Measurements from ENCODE around the gene KSR1.
A peak's percentile ranks its signal among the peaks of the same experiment; 100 is the strongest.

The KSR1 gene

DNA sequence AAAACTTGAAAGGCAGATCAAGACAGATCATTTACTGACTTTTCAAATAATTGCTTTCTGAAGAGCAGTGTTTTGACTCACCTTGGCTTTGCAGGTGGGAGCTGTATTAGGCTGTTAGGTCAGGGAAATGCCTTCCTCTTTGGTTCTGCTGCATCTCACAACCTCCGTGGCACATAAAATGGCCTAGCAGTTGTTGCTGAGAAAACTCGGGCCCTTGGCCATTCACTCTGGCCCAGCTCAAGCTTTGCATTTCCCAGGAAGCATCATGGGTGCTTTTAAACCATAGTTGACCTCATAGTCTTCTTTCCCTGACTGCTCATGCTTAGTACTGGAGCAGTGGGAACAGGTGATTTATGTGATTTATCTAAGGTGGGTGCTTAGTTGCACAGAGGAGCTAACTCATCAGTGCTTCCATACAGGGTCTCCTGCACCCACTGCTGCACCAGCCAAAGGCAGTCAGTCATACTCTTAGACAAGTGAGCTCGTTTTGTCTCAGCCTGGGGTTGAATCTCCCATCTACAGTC lies 83.6 kb downstream of the KSR1 start:
- DNase-seq: no peak

- DNase-seq: no peak
Observed at GRCh38 chr17:27540318-27541101, 84.3 kb downstream of the KSR1 start.

DNA sequence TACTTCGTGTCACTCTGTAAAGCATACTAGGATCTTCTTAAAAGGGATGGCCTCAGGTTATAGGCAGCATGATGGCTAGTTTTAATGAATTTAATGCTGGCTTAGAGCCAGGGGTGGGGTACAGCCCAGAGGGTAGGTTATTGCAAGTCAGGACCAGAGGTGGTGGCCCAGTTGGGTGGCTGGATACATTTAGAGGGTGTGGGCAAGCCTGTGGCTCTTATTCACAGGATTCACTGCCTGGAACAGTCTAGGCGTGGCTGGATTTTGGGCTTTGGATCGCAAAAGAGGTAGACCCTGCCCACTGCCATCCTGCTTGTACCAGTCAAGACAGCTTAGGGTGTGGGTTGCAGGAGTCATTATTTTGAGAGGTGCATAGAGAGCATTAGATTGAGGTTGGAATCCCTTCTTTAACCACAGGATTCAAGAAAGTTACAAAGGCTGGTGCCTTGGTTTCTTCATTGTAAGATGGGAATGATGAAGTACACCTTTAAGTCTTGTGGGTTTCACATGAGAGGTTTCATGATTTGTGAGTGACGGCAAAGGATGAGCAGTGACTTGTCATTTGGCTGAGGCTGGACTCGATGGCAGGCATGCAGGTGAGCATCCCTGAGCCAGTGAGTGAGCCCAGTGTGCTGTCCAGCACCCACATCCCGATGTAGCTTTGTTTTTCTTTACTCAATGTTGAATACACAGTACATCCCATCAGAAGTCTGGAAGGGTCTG lies 85.2 kb downstream of the KSR1 start:
- no peak for DNase-seq

DNA sequence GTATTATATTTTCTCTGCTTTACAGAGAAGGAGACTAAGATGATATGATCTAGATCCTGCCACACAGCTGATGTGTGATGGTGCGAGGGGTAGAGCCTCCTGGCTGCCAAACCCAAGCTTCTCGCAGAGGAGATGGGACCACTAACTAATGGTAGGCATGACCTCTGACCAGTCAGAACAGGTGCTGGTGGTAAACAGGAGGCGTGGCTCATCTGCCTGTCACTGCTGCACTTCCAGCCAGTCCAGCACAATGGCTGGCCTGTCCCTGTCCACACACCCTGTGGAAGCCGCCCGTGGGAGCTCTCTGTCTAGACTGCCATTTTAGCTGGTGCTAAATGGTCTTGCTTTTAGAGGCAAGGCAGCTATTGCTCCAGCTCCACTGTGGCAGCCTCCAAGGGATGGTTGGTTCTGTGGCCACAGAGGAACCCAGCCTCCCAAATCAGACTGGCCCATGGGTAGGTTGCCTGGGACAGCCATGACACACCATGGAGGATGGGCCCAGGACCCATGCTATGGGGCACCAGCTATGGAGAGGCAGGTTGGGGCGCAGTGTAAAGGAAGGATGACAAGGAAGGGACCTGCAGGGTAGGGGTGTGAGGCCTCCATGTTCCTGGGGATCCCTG lies 86.7 kb downstream of the KSR1 start:
- DNase-seq: no peak

- no peak for DNase-seq
Observed at GRCh38 chr17:27543464-27543856, 87.2 kb downstream of the KSR1 start.

GRCh38 chr17:27543958-27544349 lies 87.7 kb downstream of the KSR1 start:
- no peak for DNase-seq

DNA sequence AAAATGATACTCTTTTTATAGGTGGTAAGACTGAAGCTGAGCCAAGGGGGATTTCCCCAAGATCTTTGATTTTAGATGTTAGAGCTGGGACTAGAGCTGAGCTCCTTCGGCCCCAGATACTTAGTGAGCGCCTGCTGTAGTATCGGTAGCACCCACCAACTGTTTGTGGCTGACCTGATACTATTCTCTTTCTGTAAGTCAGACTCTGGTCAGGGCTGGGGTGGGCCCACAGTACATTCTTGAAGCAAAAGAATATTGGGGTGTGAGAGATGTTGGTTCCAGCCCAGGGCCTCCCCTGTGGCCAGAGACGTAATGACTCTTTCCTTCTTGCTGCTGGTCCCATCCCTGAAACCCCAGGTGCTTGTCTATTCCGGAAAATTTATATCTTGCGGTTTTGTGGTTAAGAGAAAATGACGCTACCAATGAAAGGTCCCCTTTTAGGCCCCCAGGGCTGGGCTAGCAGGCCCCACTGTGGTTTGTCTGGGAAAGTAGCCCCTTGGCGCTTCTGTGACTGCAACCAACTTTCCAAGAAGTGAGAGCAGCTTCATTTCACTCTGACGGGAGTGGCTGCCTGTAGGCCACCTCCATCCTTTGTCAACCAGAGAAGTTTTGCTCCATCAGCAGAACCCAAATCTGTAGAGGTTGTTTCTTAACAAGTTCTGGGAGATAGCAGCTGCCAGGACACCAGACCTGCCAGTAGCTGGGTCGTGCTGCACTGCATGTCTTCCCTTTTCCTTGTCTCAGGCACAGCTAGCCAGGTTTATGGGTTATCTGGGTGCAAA lies 88.3 kb downstream of the KSR1 start:
- DNase-seq: peak; percentile 86

DNA sequence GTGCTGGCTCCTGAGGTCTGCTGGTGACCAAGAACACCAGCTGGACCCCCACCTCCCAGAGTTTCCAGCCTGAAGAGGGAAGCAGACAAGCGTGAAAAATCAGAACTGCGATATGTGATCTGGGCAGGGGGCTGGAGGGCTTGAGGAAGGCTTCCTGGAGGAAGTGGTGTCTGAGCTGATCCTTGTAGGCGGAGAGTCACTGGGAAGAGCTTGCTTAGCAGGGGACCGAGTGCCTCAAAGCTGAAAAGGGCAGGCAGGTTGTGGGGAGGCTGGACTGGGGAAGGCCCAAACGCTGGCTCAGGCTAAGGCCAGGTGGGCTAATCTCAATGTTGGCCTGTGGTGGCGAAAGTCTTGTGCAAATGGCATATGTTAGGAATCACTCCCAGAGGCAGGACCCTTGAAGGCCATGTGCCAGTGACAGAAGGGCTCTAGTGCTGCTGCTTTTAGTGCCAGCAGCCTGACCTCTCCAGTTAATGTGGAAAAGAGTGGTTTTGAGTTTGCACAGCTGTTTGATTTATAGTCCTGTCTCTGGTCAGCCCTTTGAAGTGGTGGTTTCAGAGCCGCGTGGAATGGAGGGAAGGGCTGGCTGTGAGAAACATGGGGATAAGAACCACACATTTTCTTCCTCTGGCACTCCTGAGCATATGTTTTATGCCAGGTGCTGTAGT lies 89.4 kb downstream of the KSR1 start:
- DNase-seq: no peak

GRCh38 chr17:27546624-27547300 lies 90.5 kb downstream of the KSR1 start:
- DNase-seq: no peak

DNA sequence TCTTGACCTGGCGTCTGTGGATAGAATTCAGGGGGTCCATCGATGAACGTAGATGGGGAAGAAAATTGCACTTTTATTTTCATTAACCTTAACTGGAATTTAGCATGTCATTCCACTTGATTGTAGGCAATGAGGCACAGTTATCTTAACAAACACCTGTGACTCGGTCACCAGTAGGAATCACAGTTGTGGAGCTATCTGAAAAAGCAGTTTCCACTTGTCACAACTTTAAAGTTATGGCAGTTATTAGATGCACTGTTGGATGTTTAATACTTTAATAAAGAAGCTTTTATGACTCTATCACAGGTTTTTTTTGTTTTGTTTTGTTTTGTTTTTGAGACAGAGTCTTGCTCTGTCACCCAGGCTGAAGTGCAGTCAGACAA lies 91.0 kb downstream of the KSR1 start:
- DNase-seq: no peak

GRCh38 chr17:27548369-27548768 lies 92.1 kb downstream of the KSR1 start:
- DNase-seq: no peak

GRCh38 chr17:27549251-27549893 lies 93.1 kb downstream of the KSR1 start:
- no peak for DNase-seq

GRCh38 chr17:27550291-27550930 lies 94.2 kb downstream of the KSR1 start:
- no peak for DNase-seq

DNA sequence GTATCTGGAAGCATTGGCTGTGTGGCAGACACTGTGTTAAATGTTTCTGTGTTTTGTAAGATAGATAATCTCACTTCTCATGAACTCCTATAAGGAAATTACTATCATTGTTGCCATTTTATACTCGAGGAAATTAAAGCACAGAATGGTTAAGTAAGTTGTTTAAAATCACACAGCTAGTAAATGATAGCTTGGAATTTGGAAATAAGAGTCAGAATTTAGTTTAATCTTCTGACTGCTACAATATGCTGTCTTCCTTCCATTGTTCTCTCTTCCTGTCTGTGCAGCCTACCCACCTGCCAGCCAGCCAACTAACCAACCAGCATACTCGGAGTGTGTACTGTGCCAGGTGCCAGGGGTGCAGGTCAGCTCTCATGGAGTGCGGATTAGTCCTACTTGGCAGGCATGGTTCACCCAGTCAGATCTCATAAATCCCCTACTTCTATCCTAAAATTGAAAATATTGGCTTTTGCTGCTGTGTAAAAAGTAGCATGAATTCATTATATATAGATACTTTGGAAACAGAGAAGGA lies 94.8 kb downstream of the KSR1 start:
- DNase-seq: no peak

DNA sequence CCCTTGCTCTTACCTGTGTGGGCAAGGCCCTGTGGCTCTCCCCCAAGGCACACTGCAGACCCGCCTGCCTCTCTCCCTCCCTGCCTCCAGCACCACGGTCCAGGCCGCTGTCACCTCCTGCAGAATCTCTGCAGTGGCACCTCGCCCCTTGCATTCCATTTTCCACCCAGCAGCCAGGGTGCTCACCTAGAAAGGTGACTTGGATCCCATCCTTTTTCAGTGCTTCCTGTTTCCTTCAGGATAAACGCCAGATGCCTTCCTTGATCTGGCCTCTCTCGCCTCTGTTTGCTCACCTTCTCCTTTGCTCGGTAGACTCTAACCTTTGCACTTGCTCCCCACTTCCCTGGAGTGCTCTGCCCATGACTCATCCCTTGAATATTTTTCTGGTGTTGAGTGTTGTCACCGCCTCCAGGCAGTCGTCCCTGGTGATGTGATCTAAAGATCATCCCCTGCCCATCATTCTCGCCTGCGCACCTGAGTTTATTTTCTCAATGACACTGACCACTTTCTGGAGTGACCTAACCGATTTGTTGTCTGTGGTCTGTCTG lies 95.5 kb downstream of the KSR1 start:
- no peak for DNase-seq

DNA sequence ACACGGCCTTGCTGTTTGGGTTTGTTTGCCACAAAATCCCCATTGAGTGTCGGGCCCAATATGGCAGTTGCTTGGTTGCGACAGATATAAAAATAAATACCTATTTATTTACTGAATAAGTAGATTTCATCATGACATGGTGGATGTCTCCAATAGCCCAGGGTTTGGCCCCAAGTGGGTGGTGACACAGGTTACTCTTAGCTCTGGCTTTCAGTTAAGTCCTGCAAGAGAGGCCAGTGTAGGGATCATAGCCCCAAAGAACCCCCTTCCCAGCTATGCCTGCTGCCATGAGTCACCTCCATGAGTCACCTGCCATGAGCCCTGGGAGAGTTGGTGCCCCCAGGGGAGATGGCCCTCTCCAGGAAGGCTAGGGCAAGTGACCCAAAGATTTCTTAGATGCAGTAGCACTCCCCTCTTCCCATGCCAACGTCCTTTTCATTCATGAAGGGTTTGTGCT lies 96.1 kb downstream of the KSR1 start:
- DNase-seq: no peak

- DNase-seq: no peak
Observed at GRCh38 chr17:27553019-27553511, 96.8 kb downstream of the KSR1 start.

GRCh38 chr17:27554152-27554551 lies 97.9 kb downstream of the KSR1 start:
- no peak for DNase-seq

DNA sequence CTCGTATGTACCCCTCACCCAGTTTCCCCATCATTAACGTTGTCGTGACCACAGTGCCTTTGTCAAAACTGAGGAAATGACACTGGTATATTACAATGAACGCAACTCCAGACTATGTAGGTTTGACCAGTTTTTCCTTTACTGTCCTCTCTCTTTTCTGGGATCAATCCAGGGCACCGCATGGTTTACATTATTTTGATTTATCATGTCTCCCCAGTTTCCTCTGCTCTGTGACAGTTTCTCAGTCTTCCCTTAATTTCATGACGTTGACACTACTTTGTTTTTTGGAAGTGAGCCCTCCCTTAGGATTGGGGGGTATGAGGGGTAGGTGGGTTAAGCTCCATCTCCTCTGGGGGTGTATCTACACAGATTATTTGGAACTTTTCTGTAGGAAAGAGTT lies 98.7 kb downstream of the KSR1 start:
- DNase-seq: no peak

DNA sequence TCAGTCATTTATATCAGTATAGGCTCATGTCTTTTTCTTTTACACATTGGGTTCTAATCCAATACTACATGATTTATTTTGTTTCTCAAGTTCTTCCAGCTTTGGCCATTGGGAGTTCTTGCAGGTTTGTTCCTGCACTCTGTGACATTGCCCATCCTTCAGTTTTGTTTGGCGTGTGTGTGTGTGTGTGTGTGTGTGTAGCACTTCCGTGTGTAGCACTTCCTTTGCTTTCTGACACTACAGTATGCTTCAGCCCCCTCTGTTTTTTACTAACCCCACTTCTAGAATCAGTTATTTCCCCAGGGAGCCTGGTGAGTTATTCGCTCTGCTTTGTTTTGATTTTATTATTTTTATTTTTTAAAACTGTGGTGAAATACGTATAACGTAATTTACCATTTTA lies 99.1 kb downstream of the KSR1 start:
- DNase-seq: no peak
